ENCODE measurements around the gene NDUFS8.
"Not testable (repeated sequence)": the region's sequence is repeated elsewhere in the genome, so short reads cannot be mapped to it uniquely, and the experiment has no call there.

- not testable (repeated sequence) for TF ChIP-seq ZNF766 (CRISPR knock-in tag; IDR thresholded peaks at IDR 0.05; ENCODE audit: borderline replicate concordance); NFRKB (IDR thresholded peaks at IDR 0.05); GPBP1L1 (CRISPR knock-in tag; IDR thresholded peaks at IDR 0.05); CTCF (CRISPR knock-in tag; IDR thresholded peaks at IDR 0.05); NR2F6 (IDR thresholded peaks at IDR 0.05); NR2F6 (CRISPR knock-in tag; IDR thresholded peaks at IDR 0.05); RBM39 (IDR thresholded peaks at IDR 0.05; ENCODE audit: low read depth, low read length, poor library complexity, severe bottlenecking)
Observed at GRCh38 chr11:67985302-67985701, 45.2 kb upstream of the NDUFS8 start.
